GM13976 (cell line): ENCODE results near the gene CR1L.

Experiments
- DNase-seq: peaks from one replicate; pipeline ENCODE4 v3.0.0; 2012; ENCODE audit warnings: low spot score
- in situ Hi-C: fragments of 300-500 bp; cut with MboI; formaldehyde crosslinking; loops from one replicate; pipeline ENCODE4 v1.12.0; 2022; ENCODE audit warnings: low sequenced_read_pairs, mixed read lengths, inconsistent platforms; ENCODE audit not compliant: unreplicated experiment
- TF ChIP-seq, protein P1 (sequence below): IDR thresholded peaks from 2 replicates; pipeline ENCODE4 v1.5.1; 2012; ENCODE audit warnings: borderline replicate concordance, mild to moderate bottlenecking; ENCODE audit not compliant: insufficient read depth; ENCODE audit errors: extremely low read depth, missing control alignments, control extremely low read depth

The CR1L gene

DNA sequence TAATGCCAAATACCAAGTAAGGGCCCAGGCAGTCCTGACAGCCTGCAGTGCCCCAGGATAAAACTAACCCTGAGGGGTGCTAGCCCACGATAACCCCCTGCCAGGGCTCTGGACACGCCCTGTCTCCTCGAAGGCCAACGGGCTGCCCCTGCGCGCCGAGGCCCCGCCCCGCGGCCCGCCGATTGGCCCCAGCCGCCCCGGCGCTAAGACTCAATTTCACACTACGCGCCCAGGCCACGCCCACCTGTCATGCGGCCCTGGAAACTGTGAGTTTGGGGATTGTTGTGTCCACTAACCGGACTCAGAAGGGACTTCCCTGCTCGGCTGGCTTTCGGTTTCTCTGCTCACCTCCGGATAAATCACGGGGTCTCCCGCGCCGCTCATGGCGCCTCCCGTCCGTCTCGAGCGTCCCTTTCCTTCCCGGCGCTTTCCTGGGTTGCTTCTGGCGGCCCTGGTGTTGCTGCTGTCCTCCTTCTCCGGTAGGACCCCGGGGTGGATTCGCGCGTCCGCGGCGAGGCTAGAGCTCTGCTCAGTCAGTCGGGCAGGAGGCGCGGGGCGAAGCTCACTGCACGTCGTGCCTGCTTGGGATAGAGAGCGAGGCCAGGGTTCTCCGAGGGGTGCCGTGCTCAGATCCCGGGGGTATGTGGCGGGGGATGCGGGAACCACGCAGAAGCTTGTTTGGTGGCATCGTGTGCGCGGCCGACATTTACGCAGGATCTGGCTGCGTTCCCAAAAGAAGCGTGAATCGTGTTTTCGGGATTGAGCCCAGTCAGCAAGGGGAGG is at the start of gene CR1L:
Gene CR1L (plus strand): TSS at position 282 of the 783 bp plus-strand sequence. CDS start 101 bp downstream, at position 383.
- DNase-seq = peak; percentile 85
- in situ Hi-C loops = no loop called here

DNA sequence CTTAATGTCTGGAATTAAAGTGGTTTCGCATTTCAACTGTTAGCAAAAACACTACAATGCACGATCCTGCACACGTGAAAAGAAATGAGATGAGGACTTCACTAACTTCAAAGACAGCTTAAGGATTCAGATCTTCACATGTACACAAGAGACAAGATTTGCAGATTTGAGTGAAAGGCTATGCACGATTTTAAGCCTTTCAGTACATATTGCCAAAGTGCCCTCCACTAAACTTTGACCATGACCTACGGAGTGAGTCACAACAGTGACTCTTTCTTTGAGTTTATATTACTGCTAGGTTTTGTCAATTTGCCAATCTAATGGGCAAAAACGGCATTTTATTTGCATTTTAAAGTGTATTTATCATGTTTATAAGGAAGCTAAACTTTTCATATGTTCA is 41.2 kb upstream of the CR1L start:
- in situ Hi-C loops = no loop called here
- DNase-seq = no peak
- TF ChIP-seq, protein P1, sequence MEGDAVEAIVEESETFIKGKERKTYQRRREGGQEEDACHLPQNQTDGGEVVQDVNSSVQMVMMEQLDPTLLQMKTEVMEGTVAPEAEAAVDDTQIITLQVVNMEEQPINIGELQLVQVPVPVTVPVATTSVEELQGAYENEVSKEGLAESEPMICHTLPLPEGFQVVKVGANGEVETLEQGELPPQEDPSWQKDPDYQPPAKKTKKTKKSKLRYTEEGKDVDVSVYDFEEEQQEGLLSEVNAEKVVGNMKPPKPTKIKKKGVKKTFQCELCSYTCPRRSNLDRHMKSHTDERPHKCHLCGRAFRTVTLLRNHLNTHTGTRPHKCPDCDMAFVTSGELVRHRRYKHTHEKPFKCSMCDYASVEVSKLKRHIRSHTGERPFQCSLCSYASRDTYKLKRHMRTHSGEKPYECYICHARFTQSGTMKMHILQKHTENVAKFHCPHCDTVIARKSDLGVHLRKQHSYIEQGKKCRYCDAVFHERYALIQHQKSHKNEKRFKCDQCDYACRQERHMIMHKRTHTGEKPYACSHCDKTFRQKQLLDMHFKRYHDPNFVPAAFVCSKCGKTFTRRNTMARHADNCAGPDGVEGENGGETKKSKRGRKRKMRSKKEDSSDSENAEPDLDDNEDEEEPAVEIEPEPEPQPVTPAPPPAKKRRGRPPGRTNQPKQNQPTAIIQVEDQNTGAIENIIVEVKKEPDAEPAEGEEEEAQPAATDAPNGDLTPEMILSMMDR = no peak

More for the DNA sequence above, at the start of gene CR1L:
- TF ChIP-seq, protein P1 = no peak

DNA sequence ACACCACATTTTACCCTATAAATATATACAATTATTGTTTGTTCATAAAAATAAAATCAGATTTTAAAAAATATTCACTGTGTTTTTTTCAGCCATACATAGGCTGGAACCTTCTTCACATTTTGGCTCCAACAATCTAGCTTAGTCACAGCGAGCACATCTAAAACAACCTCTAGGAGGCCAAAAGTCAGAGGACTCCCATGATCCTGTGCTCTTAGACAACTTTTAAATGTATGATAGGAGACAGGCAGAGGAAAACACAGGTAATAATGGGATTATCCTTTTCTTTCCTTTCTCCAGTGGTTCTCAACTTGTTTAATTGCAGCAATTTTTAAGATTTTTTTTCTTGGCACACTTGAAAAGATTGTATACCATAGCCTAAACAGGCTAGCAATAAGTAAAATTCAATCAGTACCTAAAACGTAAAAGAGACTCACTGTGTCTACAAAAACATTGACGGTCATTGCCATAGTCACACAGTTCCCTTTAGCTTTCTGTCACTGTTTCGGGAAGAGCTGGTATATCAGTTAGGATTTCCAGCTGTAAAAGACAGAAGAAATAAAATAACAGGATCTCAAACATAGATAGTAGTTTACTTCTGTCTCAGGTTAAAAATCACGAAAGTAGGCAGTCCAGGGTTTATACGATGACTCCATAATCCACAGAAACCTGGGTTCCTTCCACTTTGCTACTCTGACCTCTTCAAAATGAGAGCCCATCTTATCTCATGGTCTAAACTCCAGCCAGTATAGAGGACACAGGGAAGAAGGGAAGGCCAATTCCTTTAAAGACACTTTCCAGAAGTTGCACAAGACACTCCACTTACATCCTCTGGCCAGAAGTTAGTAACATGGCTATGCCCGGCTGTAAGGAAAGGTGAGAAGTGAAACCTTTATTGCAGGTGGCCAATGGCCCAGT is 39.2 kb upstream of the CR1L start:
- no peak for DNase-seq
- TF ChIP-seq, protein P1 = no peak
- in situ Hi-C loops = no loop called here

DNA sequence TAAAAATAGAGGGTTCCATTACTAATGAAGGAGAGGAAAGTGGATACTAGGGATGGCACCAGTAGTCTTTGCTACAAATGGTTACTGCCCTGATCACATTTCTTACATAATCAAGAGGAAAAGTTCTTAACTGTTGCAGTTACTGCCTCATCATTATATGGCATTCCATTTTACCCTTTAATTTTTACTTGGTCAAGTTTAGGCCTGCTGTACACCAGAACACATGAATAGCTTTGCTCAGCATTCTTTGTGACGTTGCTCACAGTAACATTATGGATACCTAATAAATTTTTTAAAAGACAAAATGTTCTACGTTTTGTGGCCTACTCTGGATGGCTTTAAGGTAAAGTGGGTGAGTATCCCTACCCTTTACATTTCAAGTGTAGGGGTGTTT is 38.6 kb upstream of the CR1L start:
- in situ Hi-C loops = no loop called here
- DNase-seq = no peak
- TF ChIP-seq, protein P1 = no peak

DNA sequence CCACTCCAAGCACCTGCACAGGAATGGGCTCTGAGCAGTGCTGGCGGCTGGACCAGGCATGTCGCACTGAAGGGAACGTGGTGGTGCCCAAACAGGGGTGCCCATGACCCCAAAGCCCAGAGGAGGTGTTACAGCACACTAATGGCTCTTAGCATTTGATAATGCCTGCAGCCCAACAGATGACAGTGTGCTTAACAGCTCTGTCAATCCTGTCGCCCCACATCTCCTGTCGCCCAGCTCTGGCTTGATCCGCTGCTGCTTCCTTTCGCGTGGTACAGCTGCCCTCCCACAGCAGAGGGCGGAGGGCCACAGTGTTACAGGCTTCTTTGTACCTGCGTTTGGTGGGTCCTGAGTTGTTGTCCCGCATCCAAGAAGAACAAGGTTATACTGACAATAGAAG is 32.2 kb upstream of the CR1L start:
- DNase-seq = no peak
- in situ Hi-C loops = no loop called here
- TF ChIP-seq, protein P1 = no peak

DNA sequence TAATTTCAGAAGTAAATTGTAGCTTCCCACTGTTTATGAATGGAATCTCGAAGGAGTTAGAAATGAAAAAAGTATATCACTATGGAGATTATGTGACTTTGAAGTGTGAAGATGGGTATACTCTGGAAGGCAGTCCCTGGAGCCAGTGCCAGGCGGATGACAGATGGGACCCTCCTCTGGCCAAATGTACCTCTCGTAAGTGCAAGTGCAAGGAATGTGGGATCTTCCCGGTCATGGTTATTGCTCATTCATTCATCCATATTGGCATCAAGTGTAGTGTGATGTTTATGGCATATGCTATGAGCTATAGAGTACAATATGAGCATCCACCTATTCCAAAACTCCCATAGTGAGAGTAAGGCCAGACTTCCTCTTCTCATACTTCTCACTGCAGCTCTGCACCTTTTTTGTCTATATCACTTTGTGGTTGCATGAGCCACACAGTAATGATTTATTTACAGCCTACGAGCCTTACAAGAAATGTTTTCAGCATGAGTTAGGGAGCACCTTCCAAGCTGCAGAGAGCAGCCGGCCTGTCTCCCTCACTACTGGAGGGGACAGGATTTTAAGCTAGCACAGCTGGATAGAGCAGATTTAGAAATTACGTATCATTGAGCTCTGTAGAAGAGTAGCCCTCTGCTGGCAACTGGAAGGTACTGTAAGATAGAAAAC is 24.9 kb upstream of the CR1L start:
- TF ChIP-seq, protein P1 = no peak
- DNase-seq = peak; percentile 52
- in situ Hi-C loops = no loop called here
